OCI-M2 (cell line): ENCODE results near the gene CD58.
A peak's percentile ranks its signal among the peaks of the same experiment; 100 is the strongest.
"Not testable (repeated sequence)": the region's sequence is repeated elsewhere in the genome, so short reads cannot be mapped to it uniquely, and the experiment has no call there.

ENCODE experiments used
- DNase-seq: peaks from one replicate; lab custom pipeline; 2025; ENCODE audit not compliant: unreplicated experiment; lab: John Stamatoyannopoulos, UW

CD58 gene

GRCh38 chr1:116570358-116571214 lies at the start of gene CD58:
TSS of gene CD58 (minus strand) at chr1:116571026. CDS start at chr1:116570972, 54 bp downstream.
- peak; percentile 37 for DNase-seq

GRCh38 chr1:116620392-116620791 lies 49.6 kb upstream of the CD58 start:
- not testable (repeated sequence) for DNase-seq

GRCh38 chr1:116619106-116619505 lies 48.3 kb upstream of the CD58 start:
- DNase-seq: not testable (repeated sequence)

GRCh38 chr1:116617808-116618207 lies 47.0 kb upstream of the CD58 start:
- DNase-seq: not testable (repeated sequence)

GRCh38 chr1:116613825-116614224 lies 43.0 kb upstream of the CD58 start:
- not testable (repeated sequence) for DNase-seq

- DNase-seq: not testable (repeated sequence)
Observed at GRCh38 chr1:116609801-116610371, 39.1 kb upstream of the CD58 start.

- not testable (repeated sequence) for DNase-seq
Observed at GRCh38 chr1:116608841-116609240, 38.0 kb upstream of the CD58 start.

GRCh38 chr1:116608151-116608550 lies 37.3 kb upstream of the CD58 start:
- not testable (repeated sequence) for DNase-seq

GRCh38 chr1:116607463-116607862 lies 36.6 kb upstream of the CD58 start:
- not testable (repeated sequence) for DNase-seq

- DNase-seq: not testable (repeated sequence)
Observed at GRCh38 chr1:116606067-116606466, 35.2 kb upstream of the CD58 start.

- DNase-seq: no peak
Observed at GRCh38 chr1:116605315-116605714, 34.5 kb upstream of the CD58 start.

GRCh38 chr1:116604408-116604807 lies 33.6 kb upstream of the CD58 start:
- DNase-seq: not testable (repeated sequence)

- not testable (repeated sequence) for DNase-seq
Observed at GRCh38 chr1:116603646-116604045, 32.8 kb upstream of the CD58 start.

- not testable (repeated sequence) for DNase-seq
Observed at GRCh38 chr1:116599369-116599768, 28.5 kb upstream of the CD58 start.

GRCh38 chr1:116598420-116599036 lies 27.7 kb upstream of the CD58 start:
- not testable (repeated sequence) for DNase-seq

- DNase-seq: not testable (repeated sequence)
Observed at GRCh38 chr1:116597388-116597787, 26.6 kb upstream of the CD58 start.

GRCh38 chr1:116596742-116597307 lies 26.0 kb upstream of the CD58 start:
- not testable (repeated sequence) for DNase-seq

- DNase-seq: not testable (repeated sequence)
Observed at GRCh38 chr1:116595946-116596741, 25.3 kb upstream of the CD58 start.

GRCh38 chr1:116595065-116595840 lies 24.4 kb upstream of the CD58 start:
- not testable (repeated sequence) for DNase-seq

- DNase-seq: not testable (repeated sequence)
Observed at GRCh38 chr1:116593977-116594376, 23.2 kb upstream of the CD58 start.
